Ectodermal cell (in vitro differentiated cells): ENCODE data around the gene MIER1.
A peak's percentile ranks its signal among the peaks of the same experiment; 100 is the strongest.

Experiments used
- H3K27ac ChIP-seq: 2 replicates; pipeline ENCODE4 v1.7.0; 2013; ENCODE audit warnings: mild to moderate bottlenecking, low read depth, low read length; ENCODE audit not compliant: insufficient read depth, poor library complexity, severe bottlenecking
- H3K27me3 ChIP-seq: 2 replicates; pipeline ENCODE4 v1.7.0; 2013; ENCODE audit warnings: mild to moderate bottlenecking, low read length; ENCODE audit not compliant: insufficient read depth, control insufficient read depth, poor library complexity, severe bottlenecking
- H3K36me3 ChIP-seq: one replicate; pipeline ENCODE4 v1.7.0; 2013; ENCODE audit warnings: low read length; ENCODE audit not compliant: control insufficient read depth, insufficient read depth
- H3K4me1 ChIP-seq: one replicate; pipeline ENCODE4 v1.7.0; 2013; ENCODE audit warnings: low read length; ENCODE audit not compliant: control insufficient read depth, insufficient read depth
- H3K4me3 ChIP-seq: 2 replicates; pipeline ENCODE4 v1.7.0; 2013; ENCODE audit warnings: low read depth, low read length, control low read depth; ENCODE audit not compliant: insufficient read depth
- H3K9me3 ChIP-seq: 2 replicates; pipeline ENCODE4 v1.7.0; 2013; ENCODE audit warnings: mild to moderate bottlenecking, low read length, moderate library complexity; ENCODE audit not compliant: control insufficient read depth
- WGBS, 2 experiments: methylation state at CpG; one replicate each; pipeline ENCODE4 v1.1.7; 2013; ENCODE audit warnings: missing lambda C conversion rate in 2 of 2; 5-methylcytosine and 5-hydroxymethylcytosine counted together

Gene MIER1

GRCh38 chr1:67018574-67018973, 93.8 kb downstream of the MIER1 start:
- Histone ChIP-seq H3K9me3 (no peaks in the 10 kb centered on the region), H3K27me3 (no peaks in the 10 kb centered on the region), H3K4me1 (no peaks in the 10 kb centered on the region), H3K27ac (peak overlapping the region; percentile 19), H3K36me3 (no peaks in the 10 kb centered on the region), H3K4me3 (no peak overlapping the region)
- WGBS, 2 experiments: 58 to 76% methylated on average over 2 of the region's 2 CpGs

GRCh38 chr1:67019121-67019520, 94.3 kb downstream of the MIER1 start:
- Histone ChIP-seq H3K9me3 (no peaks in the 10 kb centered on the region), H3K36me3 (no peaks in the 10 kb centered on the region), H3K4me1 (no peaks in the 10 kb centered on the region), H3K27me3 (no peaks in the 10 kb centered on the region), H3K27ac (no peak overlapping the region), H3K4me3 (no peak overlapping the region)
- WGBS, 2 experiments: 90 to 94% methylated on average over 4 of the region's 4 CpGs

GRCh38 chr1:67019600-67020136, 94.9 kb downstream of the MIER1 start:
- Histone ChIP-seq H3K27me3 (no peaks in the 10 kb centered on the region), H3K36me3 (no peaks in the 10 kb centered on the region), H3K4me3 (no peak overlapping the region), H3K4me1 (no peaks in the 10 kb centered on the region), H3K9me3 (no peaks in the 10 kb centered on the region), H3K27ac (no peak overlapping the region)
- WGBS, 2 experiments: 12% methylated on average over 1 of the region's 1 CpG

- Histone ChIP-seq H3K9me3 (no peaks in the 10 kb centered on the region), H3K36me3 (no peaks in the 10 kb centered on the region), H3K4me1 (no peaks in the 10 kb centered on the region), H3K27ac (no peak overlapping the region), H3K27me3 (no peaks in the 10 kb centered on the region), H3K4me3 (no peak overlapping the region)
- 90 to 100% methylated on average over 2 of the region's 2 CpGs for WGBS, 2 experiments
These were observed 95.5 kb downstream of the MIER1 start for GRCh38 chr1:67020304-67020703.

- Histone ChIP-seq H3K4me1 (no peaks in the 10 kb centered on the region), H3K27me3 (no peaks in the 10 kb centered on the region), H3K36me3 (no peaks in the 10 kb centered on the region), H3K9me3 (no peaks in the 10 kb centered on the region), H3K4me3 (no peak overlapping the region), H3K27ac (no peak overlapping the region)
- WGBS, 2 experiments: 0 to 50% methylated on average over 1 to 2 of the region's 2 CpGs
These were observed 96.0 kb downstream of the MIER1 start for GRCh38 chr1:67020765-67021164.

- Histone ChIP-seq H3K4me3 (no peak overlapping the region), H3K27ac (no peak overlapping the region), H3K36me3 (no peaks in the 10 kb centered on the region), H3K9me3 (no peaks in the 10 kb centered on the region), H3K27me3 (no peaks in the 10 kb centered on the region), H3K4me1 (peaks cover 3% of the 10 kb centered on the region)
- 100% methylated on average over 1 of the region's 1 CpG for WGBS, 2 experiments
These were observed 104.7 kb downstream of the MIER1 start for GRCh38 chr1:67029472-67029871.

GRCh38 chr1:67031121-67031858, 106.5 kb downstream of the MIER1 start:
- no peaks in the 10 kb centered on the region for H3K27me3 ChIP-seq
- 88 to 89% methylated on average over 4 to 5 of the region's 5 CpGs for WGBS, 2 experiments
- H3K9me3 ChIP-seq: no peaks in the 10 kb centered on the region
- H3K4me1 ChIP-seq: peaks cover 3% of the 10 kb centered on the region
- peak overlapping the region; percentile 26 for H3K27ac ChIP-seq
- H3K4me3 ChIP-seq: no peak overlapping the region
- H3K36me3 ChIP-seq: no peaks in the 10 kb centered on the region

GRCh38 chr1:67031859-67032247, 107.1 kb downstream of the MIER1 start:
- Histone ChIP-seq H3K27ac (no peak overlapping the region), H3K36me3 (no peaks in the 10 kb centered on the region), H3K27me3 (no peaks in the 10 kb centered on the region), H3K4me1 (peaks cover 3% of the 10 kb centered on the region), H3K4me3 (no peak overlapping the region), H3K9me3 (no peaks in the 10 kb centered on the region)
- 93 to 98% methylated on average over 4 of the region's 4 CpGs for WGBS, 2 experiments
